ENCODE results near the gene ITPKC. TPM values are rescaled to one million over a fixed set of nuclear protein-coding genes. Genes with fewer than 3 reads are reported as not detected.
"Not testable (repeated sequence)": the region's sequence is repeated elsewhere in the genome, so short reads cannot be mapped to it uniquely, and the experiment has no call there.

Gene ITPKC
- total RNA-seq, 1 donor from 2014 or later: 8.4 TPM

GRCh38 chr19:40724315-40724714 lies 7.4 kb downstream of the ITPKC start:
- no peak overlapping the region for H3K27ac Mint-ChIP-seq
- H3K27me3 Mint-ChIP-seq (ENCODE audit: low read depth): no peaks in the 10 kb centered on the region
- DNase-seq (ENCODE audit: low spot score): no peak
- peaks cover 26% of the 10 kb centered on the region for H3K4me1 Mint-ChIP-seq (ENCODE audit: low read depth)
- intact Hi-C loops (cut with micrococcal nuclease): no loop called here
- peaks cover 56% of the 10 kb centered on the region for H3K36me3 Mint-ChIP-seq (ENCODE audit: low read depth)
- no peaks in the 10 kb centered on the region for H3K9me3 Mint-ChIP-seq
- H3K4me3 Mint-ChIP-seq (ENCODE audit: low read depth): no peak overlapping the region

GRCh38 chr19:40724855-40725254 lies 7.9 kb downstream of the ITPKC start:
- Mint-ChIP-seq H3K4me1 (ENCODE audit: low read depth) (peaks cover 23% of the 10 kb centered on the region), H3K36me3 (ENCODE audit: low read depth) (peaks cover 56% of the 10 kb centered on the region), H3K9me3 (no peaks in the 10 kb centered on the region), H3K27ac (peak overlapping the region; percentile 49), H3K4me3 (ENCODE audit: low read depth) (no peak overlapping the region), H3K27me3 (ENCODE audit: low read depth) (no peaks in the 10 kb centered on the region)
- intact Hi-C loops (cut with micrococcal nuclease): no loop called here
- no peak for DNase-seq (ENCODE audit: low spot score)

GRCh38 chr19:40726279-40726678 lies 9.4 kb downstream of the ITPKC start:
- H3K27ac Mint-ChIP-seq: no peak overlapping the region
- H3K4me1 Mint-ChIP-seq (ENCODE audit: low read depth): peaks cover 12% of the 10 kb centered on the region
- no peak overlapping the region for H3K4me3 Mint-ChIP-seq (ENCODE audit: low read depth)
- peaks cover 56% of the 10 kb centered on the region for H3K36me3 Mint-ChIP-seq (ENCODE audit: low read depth)
- no peak for DNase-seq (ENCODE audit: low spot score)
- H3K27me3 Mint-ChIP-seq (ENCODE audit: low read depth): no peaks in the 10 kb centered on the region
- intact Hi-C loops (cut with micrococcal nuclease): no loop called here
- H3K9me3 Mint-ChIP-seq: no peaks in the 10 kb centered on the region

GRCh38 chr19:40730065-40730464 lies 13.2 kb downstream of the ITPKC start:
- DNase-seq (ENCODE audit: low spot score); intact Hi-C loops (cut with micrococcal nuclease); H3K4me3 Mint-ChIP-seq (ENCODE audit: low read depth); H3K27ac Mint-ChIP-seq; H3K27me3 Mint-ChIP-seq (ENCODE audit: low read depth); H3K4me1 Mint-ChIP-seq (ENCODE audit: low read depth); H3K9me3 Mint-ChIP-seq: not testable (repeated sequence)
- peaks cover 56% of the 10 kb centered on the region for H3K36me3 Mint-ChIP-seq (ENCODE audit: low read depth)

DNA sequence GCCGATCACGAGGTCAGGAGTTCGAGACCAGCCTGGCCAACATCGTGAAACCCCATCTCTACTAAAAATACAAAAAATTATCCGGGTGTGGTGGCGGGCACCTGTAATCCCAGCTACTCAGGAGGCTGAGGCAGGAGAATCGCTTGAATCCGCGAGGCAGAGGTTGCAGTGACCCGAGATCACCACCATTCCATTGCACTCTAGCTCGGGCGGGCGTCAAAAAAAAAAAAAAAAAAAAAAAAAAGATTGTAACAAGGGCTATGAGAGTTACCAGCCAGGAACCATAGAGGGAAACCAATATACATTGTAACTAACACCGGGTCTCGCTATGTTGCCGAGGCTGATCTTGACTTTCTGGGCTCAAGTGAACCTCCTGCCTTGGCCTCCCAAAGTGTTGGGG lies 15.4 kb downstream of the ITPKC start:
- H3K27ac Mint-ChIP-seq; intact Hi-C loops (cut with micrococcal nuclease); H3K27me3 Mint-ChIP-seq (ENCODE audit: low read depth); H3K9me3 Mint-ChIP-seq; H3K4me3 Mint-ChIP-seq (ENCODE audit: low read depth); DNase-seq (ENCODE audit: low spot score); H3K4me1 Mint-ChIP-seq (ENCODE audit: low read depth): not testable (repeated sequence)
- H3K36me3 Mint-ChIP-seq (ENCODE audit: low read depth): peaks cover 57% of the 10 kb centered on the region

DNA sequence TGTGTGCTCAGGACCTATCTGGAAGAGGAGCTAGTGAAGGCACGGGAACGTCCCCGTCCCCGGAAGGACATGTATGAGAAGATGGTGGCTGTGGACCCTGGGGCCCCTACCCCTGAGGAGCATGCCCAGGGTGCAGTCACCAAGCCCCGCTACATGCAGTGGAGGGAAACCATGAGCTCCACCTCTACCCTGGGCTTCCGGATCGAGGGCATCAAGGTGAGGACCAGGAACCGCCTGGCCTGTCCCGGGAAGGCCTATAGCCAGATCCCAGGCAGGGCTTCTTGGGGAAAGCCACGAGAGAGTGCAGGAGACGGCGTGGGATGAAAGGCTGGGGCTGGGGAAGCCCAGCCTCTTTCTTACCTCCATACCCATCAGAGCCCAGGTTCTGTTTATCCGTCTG lies 16.2 kb downstream of the ITPKC start:
- Mint-ChIP-seq H3K4me3 (ENCODE audit: low read depth) (no peak overlapping the region), H3K9me3 (no peaks in the 10 kb centered on the region), H3K27ac (no peak overlapping the region), H3K36me3 (ENCODE audit: low read depth) (peaks cover 55% of the 10 kb centered on the region), H3K4me1 (ENCODE audit: low read depth) (no peaks in the 10 kb centered on the region), H3K27me3 (ENCODE audit: low read depth) (no peaks in the 10 kb centered on the region)
- intact Hi-C loops (cut with micrococcal nuclease): no loop called here
- DNase-seq (ENCODE audit: low spot score): no peak

- no peaks in the 10 kb centered on the region for H3K9me3 Mint-ChIP-seq
- H3K27me3 Mint-ChIP-seq (ENCODE audit: low read depth): no peaks in the 10 kb centered on the region
- intact Hi-C loops (cut with micrococcal nuclease): no loop called here
- H3K36me3 Mint-ChIP-seq (ENCODE audit: low read depth): peaks cover 61% of the 10 kb centered on the region
- peaks cover 3% of the 10 kb centered on the region for H3K4me1 Mint-ChIP-seq (ENCODE audit: low read depth)
- no peak for DNase-seq (ENCODE audit: low spot score)
- H3K4me3 Mint-ChIP-seq (ENCODE audit: low read depth): no peak overlapping the region
- H3K27ac Mint-ChIP-seq: no peak overlapping the region
Measured at GRCh38 chr19:40735013-40735771, 18.3 kb downstream of the ITPKC start.

GRCh38 chr19:40736661-40737060 lies 19.7 kb downstream of the ITPKC start:
- no peak overlapping the region for H3K4me3 Mint-ChIP-seq (ENCODE audit: low read depth)
- no peak for DNase-seq (ENCODE audit: low spot score)
- intact Hi-C loops (cut with micrococcal nuclease): no loop called here
- no peak overlapping the region for H3K27ac Mint-ChIP-seq
- H3K4me1 Mint-ChIP-seq (ENCODE audit: low read depth): peaks cover 3% of the 10 kb centered on the region
- peaks cover 49% of the 10 kb centered on the region for H3K36me3 Mint-ChIP-seq (ENCODE audit: low read depth)
- H3K9me3 Mint-ChIP-seq: no peaks in the 10 kb centered on the region
- H3K27me3 Mint-ChIP-seq (ENCODE audit: low read depth): no peaks in the 10 kb centered on the region

- DNase-seq (ENCODE audit: low spot score): no peak
- Mint-ChIP-seq H3K4me1 (ENCODE audit: low read depth) (peaks cover 3% of the 10 kb centered on the region), H3K9me3 (no peaks in the 10 kb centered on the region), H3K27me3 (ENCODE audit: low read depth) (no peaks in the 10 kb centered on the region), H3K36me3 (ENCODE audit: low read depth) (peaks cover 48% of the 10 kb centered on the region), H3K4me3 (ENCODE audit: low read depth) (no peak overlapping the region), H3K27ac (no peak overlapping the region)
- intact Hi-C loops (cut with micrococcal nuclease): no loop called here
Measured at GRCh38 chr19:40737102-40737644, 20.3 kb downstream of the ITPKC start.

GRCh38 chr19:40739030-40739839 lies 22.3 kb downstream of the ITPKC start:
- DNase-seq (ENCODE audit: low spot score): no peak
- H3K4me3 Mint-ChIP-seq (ENCODE audit: low read depth): no peak overlapping the region
- intact Hi-C loops (cut with micrococcal nuclease): no loop called here
- peaks cover 3% of the 10 kb centered on the region for H3K4me1 Mint-ChIP-seq (ENCODE audit: low read depth)
- no peaks in the 10 kb centered on the region for H3K27me3 Mint-ChIP-seq (ENCODE audit: low read depth)
- H3K9me3 Mint-ChIP-seq: no peaks in the 10 kb centered on the region
- H3K36me3 Mint-ChIP-seq (ENCODE audit: low read depth): peaks cover 30% of the 10 kb centered on the region
- H3K27ac Mint-ChIP-seq: no peak overlapping the region

DNA sequence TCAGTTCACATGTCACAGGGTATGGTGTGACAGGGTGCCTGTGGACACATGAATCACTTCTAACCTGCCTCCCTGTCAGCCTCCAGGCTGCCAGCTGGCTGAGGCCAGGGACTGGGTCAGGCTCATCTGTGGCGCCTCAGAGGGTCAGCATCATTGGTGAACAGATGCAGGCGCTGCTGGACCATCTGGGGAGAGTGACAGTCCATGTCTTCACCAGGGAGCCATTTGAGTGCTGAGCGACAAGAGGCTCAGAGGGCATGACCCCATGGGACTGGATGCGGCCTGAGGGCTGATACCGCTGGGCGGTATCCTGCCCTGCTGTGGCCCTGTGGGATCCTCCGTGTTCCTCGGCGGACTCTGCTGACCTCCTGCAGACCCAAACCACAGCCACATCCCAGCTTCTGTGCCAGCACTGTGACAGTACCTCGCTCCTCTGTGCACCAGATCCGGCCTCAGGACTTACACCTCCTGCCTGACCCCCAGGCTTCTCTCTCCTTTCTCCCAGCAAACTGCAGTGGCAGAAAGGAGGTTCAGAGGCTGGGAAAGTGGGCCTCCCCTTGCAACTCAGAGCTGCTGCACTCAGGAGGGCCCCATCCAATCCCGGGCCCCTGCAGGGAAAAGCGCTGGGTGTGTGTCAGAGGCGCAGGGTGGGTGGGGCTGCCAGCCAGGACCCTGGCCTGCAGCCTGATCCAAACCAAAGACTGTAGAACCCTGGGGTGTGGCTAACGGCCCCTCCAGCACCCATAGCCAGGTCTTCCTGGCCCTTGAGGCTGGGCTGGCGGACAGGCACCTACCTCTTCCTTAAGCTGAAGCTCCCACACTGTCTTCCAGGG lies 23.2 kb downstream of the ITPKC start:
- Mint-ChIP-seq H3K4me1 (ENCODE audit: low read depth) (peaks cover 3% of the 10 kb centered on the region), H3K27ac (no peak overlapping the region), H3K36me3 (ENCODE audit: low read depth) (peaks cover 26% of the 10 kb centered on the region), H3K4me3 (ENCODE audit: low read depth) (no peak overlapping the region), H3K27me3 (ENCODE audit: low read depth) (no peaks in the 10 kb centered on the region), H3K9me3 (no peaks in the 10 kb centered on the region)
- intact Hi-C loops (cut with micrococcal nuclease): no loop called here
- DNase-seq (ENCODE audit: low spot score): no peak

DNA sequence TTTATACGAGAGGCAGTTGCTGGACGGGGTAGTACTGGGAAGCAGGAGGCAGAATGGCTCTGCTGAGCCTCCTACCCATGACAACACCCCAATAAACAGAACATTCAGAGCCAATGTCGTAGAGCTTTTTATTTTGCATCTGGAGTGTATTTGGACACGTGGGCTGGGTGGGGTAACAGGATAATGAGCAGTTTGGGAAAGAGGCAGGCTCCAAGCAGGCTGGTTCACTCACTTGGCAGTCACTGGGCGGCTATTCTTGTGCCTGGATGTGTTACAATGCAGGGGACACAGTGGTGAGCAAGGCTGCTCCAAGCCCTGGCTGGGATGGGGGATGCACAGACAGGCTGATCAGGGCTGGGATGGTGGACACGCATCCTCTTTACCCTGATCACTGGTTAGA lies 23.8 kb downstream of the ITPKC start:
- intact Hi-C loops (cut with micrococcal nuclease): no loop called here
- H3K9me3 Mint-ChIP-seq: no peaks in the 10 kb centered on the region

More for the DNA sequence above, 23.8 kb downstream of the ITPKC start:
- Mint-ChIP-seq H3K36me3 (ENCODE audit: low read depth) (peaks cover 19% of the 10 kb centered on the region), H3K27ac (no peak overlapping the region), H3K4me1 (ENCODE audit: low read depth) (peaks cover 3% of the 10 kb centered on the region), H3K4me3 (ENCODE audit: low read depth) (no peak overlapping the region), H3K27me3 (ENCODE audit: low read depth) (no peaks in the 10 kb centered on the region)
- no peak for DNase-seq (ENCODE audit: low spot score)

Data from activated T-helper 2 cell treated with anti-CD3 and anti-CD28 coated beads, Interferon-gamma antibody, Interleukin-2, Interleukin-4, amounts not matched to agents 10 μg/mL and 5 μg/mL and 100 μg/mL, durations not matched to agents 14 hours and 24 hours and 36 hours (primary cell).